Measurements from ENCODE around the gene ABRACL.
"Not testable (repeated sequence)": the region's sequence is repeated elsewhere in the genome, so short reads cannot be mapped to it uniquely, and the experiment has no call there.

The ABRACL gene, protein sequence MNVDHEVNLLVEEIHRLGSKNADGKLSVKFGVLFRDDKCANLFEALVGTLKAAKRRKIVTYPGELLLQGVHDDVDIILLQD

DNA sequence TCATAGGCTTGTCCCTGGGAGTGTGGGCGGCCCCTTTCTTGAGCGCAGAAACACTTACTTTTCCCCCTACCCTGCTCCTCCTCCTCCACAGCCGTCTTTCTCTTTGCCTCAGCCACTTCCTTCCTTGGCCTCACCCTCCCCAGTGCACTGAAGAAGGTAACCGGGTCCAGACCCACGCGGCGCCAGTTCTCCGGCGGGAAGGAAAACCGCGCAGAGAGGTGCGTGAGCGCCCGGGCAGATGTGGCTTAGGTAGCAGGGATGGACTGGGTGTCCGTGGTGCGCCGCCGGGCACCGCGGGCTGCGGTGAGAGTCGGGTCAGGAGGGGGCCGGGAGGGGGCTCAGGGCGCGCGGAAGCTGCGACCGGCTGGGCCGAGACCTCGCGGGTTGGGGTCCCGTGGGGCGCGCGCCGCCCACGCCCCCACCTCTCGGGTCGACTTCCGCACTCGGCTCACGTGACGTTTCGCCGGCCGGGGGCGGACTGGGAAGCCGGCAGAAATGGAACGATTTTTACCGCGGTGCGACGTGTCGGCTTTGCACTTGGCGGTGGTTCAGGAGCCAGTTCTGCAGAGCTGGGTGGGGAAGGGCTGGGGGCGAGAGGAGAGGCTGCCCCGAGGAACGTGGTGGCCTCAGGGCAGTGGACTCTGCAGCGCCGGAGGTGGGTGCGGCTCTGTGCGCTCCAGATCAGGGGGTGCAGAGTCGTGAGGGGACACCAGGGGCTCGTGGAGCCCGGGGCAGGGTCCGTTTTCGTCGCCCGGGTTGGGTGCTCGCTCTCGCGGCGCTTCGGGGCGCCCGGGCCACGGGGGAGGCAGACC lies at the start of gene ABRACL:
Gene ABRACL, plus strand, starts transcription at position 88 of the 812 bp plus-strand sequence. CDS start 5,416 bp downstream, outside the sequence.
- DNase-seq (ENCODE audit: low read depth in 2 of 2): peak; percentile 76 to 77

DNA sequence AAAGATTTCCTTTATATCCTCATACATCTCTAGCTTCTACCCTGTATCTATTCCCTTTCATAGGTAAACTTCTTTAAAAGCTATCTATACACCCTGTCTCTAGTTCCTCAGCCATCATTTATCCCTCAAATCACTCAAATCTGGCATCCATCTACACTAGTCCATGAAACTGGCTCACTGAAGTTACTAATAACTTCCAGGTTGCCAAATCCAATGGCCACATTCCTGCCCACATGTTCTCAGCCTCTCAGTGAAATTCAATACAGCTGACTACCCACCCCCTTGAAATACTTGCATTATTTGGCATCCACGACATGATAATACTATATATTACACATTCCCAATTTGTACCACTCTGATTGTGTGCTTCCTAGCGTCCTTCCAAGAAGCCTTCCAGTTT lies 49.2 kb upstream of the ABRACL start:
- DNase-seq (ENCODE audit: low read depth in 2 of 2): no peak

DNA sequence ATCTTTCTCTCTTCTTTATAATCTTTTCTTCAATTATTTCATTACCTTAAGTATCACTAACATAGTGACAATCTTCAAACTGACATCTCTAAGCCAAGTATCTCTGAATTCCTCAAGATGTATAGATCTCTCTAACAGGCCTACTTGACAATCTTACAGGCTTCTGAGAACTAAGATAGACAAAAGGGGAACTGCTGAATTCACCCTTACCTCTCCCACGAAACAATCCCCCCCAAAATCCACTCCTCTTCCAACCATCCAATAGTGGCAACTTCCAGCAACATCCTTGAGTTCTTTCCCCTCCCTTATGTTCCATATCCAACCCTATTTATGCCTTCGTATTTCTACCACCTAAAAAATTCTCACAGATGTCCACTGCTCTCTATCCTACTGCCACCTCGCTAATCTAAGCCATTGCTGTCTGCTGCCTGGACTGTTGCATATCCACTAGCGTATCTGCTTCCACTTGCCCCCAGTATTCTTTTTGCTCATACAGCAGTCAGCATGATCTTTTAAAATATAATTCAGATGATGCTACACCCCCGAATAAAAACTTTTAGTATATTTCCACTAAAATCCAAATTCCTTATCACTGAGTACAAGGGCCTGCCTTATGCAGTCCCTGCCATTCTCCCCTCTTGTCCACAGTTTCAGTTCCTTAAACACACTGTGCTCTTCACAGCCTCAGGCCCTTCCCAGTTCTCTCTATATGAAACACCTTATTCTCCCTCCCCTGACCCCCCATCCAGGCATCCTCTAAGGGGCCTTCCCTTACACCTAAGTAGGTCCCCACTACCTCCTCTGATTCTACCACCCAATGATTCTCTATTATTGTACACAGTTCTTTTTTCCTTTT lies 48.5 kb upstream of the ABRACL start:
- DNase-seq (ENCODE audit: low read depth in 2 of 2): no peak

DNA sequence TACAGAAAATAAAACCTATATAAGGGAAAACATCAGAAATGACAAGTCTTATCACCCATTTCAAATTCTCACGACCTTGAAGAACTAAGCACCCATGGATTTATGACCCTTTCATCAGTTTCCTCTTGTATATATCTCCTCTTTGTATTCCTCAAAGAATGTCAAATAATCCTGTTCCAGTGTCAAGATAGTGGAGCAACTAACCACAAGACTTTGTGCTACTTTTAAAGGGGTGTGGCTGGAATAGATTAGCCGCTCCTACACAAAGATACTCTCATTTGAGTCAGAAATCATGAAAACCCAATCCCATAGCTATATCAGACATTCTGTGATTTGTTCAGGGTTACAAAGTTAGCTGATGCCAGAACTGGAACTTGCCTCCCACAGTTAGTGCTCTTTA lies 47.1 kb upstream of the ABRACL start:
- no peak for DNase-seq (ENCODE audit: low read depth in 2 of 2)

DNA sequence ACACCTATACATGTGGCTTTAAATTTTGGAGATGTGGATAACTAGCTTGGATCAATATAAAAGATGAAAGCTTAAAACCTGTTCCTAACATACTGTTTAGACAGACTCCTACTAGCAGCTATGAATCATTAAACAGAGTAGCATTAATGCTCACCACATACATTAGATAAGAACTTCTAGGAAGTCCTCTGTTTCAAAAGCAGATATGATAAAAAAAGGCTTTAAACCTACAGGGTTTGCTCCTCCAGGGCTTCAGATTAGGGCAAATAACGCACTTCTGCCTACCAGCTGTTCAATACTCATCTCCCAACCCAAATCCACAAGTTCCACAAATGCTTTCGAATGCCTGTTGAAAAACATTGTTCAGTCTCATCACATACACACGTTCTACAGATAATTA lies 42.0 kb upstream of the ABRACL start:
- no peak for DNase-seq (ENCODE audit: low read depth in 2 of 2)

DNA sequence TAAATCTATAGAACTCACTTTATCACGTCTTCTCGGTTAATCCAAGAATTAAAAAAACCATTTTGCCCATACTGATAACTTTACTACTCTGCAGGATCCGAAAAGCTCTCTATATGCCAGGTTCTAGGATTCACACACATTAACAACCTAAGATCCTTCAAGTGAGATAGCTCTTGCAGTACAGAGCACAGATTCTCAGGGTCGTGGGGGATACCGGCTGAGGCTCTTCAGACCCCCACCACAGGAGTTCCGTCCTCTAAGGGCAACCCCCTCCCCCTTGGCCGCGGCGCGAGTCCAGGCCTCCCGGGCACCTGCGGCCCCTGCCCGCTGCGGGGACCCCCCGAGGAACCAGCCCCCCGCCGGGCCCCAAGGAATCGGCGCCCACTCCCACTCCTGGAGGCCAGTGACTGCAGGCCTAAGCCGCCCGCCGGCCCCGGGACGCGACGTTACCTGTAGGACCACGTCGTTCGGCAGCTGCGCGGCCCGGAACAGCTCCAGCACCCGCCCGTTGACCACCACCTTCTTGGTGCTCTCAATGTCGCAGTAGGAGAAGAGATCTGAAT lies 41.4 kb upstream of the ABRACL start:
- DNase-seq (ENCODE audit: low read depth in 2 of 2): no peak

DNA sequence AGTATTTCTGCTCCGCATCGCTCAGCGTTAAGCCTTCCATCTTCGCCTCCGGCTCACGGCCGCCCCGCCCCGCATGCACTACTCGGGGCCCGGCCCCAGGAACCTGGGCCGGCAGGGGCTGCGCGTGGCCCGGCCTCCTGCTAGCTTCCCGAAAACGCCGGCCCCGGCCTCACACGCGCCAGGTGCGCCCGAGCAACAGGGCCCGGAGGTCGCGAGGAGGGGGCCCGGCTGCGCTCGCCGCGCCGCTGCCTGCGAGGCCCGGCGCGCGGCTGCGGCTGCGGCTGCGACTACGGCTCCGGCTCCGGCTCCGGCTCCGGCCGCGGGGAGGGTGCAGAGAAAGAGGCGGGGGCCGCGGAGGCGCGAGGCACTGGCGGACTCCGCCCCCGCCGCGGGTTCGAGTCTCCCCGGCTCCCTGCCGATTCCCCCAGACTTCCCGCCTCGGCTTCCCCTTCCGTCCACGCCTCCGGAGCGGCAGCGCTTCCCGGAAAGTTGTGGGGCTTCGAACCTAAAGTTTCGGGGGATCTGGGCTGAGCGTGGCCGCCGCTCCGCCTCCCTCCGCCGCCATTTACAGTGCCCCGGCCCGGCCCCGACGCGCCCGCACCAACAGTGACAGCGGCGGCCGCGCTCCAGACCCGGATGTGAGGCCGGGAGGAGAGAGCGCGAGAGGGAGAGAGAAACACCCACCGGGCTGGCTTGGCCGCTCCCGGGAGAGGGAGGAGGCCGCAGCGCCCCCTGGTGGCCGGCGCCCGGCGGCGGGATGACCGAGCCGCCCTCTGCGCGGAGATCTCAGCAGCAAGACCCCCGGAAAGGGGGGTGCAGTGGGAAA lies 40.7 kb upstream of the ABRACL start, which contains the start of gene REPS1:
Gene REPS1, minus strand, starts transcription at position 611 of the 826 bp plus-strand sequence. Its CDS starts 571 bp downstream, at position 40.
- peak; percentile 87 to 89 for DNase-seq (ENCODE audit: low read depth in 2 of 2)

DNA sequence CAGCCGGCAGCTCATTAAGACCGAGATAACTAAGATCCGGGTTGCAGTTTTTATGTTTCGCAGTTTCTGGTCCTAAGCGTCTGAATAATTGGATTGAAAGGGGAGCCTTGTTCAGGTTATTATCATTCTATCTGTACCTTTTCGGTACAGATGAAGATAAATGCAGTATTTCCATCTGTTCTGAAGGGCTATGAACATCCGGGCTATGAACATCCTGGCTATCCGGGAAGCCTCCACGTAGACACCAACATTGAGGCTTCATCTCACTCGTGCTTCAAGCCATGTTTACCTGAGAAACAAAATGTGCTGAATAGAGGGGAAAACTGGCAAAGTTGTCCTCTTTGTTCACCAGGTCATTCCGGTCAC lies 40.1 kb upstream of the ABRACL start:
- DNase-seq (ENCODE audit: low read depth in 2 of 2): no peak

DNA sequence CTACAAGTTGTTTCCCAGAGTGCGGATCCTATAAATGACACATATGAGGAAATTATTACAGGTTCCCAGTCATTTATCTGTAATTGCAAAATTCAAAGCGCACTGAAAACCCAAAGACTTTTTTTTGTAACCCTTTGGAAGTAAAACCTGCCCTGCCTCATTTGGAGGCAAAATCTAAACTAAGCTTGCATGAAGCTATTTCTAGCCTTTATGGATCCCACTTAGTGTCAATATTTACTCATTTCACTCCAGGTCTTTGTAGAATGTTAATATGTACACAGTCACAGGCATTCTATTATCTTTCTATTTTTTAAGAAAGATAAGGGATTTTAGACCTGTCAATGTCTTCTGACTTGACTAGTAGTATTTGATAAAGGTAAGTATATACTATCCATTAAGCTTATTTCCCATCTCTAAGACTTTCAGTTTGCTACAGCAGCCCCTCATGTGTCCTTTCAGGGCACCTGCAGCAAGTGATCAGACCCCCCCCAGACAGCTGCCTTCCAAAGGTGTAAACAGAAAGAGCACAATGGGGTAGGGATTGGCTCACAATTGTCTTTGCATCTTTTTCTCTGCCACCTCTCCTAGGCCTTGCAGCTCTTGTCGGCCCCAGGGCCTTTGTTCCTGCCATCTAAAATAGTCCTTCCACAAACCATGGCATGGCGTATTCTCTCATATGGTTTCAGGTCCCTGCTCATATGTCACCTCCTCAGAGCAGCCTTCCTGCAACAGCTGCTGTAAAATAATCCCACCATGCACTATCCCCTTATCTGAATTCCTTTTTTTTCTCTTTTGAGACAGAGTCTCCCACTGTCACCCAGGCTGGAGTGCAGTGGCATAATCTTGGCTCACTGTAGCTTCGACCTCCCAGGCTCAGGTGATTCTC lies 39.2 kb upstream of the ABRACL start:
- no peak for DNase-seq (ENCODE audit: low read depth in 2 of 2)

DNA sequence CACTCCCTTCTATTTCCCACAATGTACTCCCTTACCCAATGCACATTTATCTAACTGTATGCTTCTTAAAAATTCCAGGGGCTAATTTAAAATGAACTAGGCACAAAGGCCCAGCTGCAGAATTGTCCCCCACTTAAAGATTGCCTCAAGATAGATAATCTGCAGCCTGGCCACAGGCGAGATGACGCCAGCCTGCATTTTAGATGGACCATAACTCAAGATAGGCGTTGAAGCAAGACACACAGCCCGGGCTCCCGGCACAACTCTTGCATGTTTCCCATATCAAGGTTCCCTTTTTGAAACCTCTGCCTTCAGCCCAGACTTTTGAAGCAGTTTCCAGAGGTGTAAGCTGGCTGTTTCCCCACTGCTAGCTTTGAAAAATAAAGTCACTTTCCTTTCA lies 37.3 kb upstream of the ABRACL start:
- DNase-seq (ENCODE audit: low read depth in 2 of 2): no peak

DNA sequence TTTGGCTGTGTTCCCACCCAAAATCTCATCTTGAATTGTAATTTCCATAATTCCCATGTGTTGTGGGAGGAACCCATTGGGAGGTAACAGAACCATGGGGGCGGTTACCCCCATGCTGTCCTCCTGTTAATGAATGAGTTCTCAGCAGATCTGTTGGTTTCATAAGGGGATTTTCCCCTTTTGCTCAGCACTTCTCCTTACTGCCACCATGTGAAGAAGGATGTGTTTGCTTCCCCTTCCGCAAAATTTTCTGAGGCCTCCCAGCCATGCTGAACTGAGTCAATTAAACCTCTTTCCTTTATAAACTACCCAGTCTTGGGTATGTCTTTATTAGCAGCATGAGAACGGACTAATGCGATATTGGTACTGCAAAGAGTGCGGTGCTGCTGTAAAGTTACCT lies 35.6 kb upstream of the ABRACL start:
- not testable (repeated sequence) for DNase-seq (ENCODE audit: low read depth in 2 of 2)

DNA sequence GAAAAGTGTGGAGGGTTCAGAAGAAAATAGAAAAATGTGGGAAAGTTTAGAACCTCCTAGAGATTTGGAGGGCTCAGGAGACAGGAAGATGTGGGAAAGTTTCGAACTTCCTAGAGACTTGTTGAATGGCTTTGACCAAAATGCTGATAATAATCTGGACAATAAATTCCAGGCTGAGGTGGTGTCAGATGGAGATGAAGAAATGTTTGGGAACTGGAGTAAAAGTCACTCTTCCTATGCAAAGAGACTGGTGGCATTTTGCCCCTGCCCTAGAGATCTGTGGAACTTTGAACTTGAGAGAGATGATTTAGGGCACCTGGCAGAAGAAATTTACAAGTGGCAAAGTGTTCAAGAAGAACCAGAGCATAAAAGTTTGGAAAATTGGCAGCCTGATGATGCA lies 35.1 kb upstream of the ABRACL start:
- not testable (repeated sequence) for DNase-seq (ENCODE audit: low read depth in 2 of 2)

DNA sequence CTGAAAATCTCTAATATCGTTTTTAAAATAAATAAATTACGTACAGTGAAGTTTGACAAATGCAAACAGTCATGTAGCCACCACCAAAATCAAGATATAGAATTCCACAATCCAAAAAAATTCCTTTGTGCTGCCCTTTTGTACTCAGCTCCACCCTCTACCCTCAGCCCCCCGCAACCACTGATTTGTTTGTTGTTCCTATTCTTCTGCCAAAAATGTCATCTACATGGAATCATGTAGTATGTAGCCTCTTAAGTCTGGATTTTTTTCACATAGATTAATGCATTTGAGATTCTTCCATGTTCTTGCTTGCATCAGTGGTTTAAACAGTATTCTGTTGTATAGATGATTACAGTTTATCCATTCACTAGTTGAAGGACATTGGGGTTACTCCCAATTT lies 32.0 kb upstream of the ABRACL start:
- no peak for DNase-seq (ENCODE audit: low read depth in 2 of 2)

DNA sequence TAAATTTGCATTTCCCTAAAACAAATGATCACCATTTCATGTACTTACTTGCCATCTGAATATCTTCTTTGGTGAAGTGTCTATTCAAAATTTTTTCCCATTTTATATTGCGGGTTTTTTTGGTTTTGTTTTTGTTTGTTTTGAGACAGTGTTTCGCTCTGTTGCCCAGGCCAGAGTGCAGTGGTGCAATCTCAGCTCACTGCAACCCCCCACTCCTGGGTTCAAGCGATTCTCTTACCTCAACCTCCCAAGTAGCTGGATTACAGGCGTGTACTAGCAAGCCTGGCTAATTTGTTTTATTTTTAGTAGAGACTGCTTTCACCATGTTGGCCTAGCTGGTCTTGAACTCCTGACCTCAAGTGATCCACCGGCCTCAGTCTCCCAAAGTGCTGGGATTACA lies 31.4 kb upstream of the ABRACL start:
- DNase-seq (ENCODE audit: low read depth in 2 of 2): no peak

DNA sequence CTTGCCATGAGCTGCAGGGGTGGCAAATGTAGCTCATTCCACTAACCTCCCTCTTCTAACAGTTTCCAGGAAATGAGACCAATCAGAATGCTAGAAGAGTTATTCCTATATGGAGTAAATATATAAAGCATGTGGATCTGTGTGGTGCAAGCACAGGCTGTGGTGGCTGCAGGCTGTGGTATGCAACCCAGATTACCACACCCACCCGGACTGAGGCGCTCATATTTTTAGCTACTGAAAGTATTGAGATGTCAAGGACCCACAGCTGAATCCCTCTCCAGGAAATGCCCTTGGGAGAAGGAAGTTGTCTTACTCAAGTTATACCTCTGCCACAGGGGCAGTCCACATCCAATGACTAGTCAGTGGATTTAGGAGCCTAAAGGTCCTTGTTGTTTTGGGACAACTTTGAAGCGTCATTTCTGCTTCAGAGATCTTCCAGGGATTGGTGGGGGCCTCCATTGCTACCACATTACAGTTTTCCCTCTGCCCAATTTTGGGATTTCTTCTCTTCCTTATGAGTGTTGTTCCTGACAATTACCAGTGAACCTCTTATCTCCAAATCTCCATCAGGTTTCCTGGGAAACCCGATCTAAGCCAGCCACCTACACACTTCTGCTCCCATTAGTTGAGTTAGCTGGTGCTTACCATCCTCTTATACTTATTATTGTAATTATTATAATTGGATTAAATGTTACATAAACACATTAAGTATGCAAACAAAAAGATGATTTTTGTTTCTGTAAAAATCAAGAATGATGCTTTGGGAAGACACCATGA lies 28.4 kb upstream of the ABRACL start:
- no peak for DNase-seq (ENCODE audit: low read depth in 2 of 2)

DNA sequence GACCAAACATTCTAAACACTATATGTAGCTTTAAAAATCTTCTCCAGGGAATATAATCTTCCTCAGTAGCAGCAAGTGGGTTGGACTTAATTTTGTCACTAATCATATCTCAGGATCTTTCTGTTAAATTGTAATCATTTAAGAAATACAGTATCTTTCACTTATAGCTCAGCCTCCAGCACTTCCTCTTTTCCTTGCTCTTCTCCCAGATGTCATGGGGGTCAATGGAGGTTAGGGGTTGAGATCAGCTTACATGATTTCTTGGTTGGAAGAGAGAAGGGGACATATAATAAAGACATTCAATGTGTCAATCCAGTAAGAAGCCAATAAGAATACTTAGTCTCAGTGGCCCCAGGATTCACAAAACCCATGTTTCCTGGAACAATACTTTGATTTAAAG lies 24.8 kb upstream of the ABRACL start:
- DNase-seq (ENCODE audit: low read depth in 2 of 2): no peak

DNA sequence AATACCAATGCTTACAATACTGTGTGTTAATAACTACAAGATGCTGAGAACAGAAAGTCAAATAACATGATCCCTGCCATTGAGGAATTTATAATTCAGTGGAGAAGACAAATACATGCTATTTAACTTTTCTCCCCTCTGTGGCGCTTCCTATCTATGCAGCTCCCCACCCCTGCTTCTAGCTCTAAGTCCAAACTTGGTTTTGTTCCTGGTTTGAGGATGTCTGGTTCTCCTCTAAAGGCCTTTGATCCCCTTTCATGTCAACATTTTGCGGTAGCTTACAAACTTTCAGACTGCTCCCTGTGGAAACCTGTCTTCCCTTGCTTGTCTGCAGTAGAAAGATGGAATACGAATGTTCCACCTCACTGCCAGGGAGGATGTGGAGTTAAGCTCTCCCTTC lies 22.1 kb upstream of the ABRACL start:
- no peak for DNase-seq (ENCODE audit: low read depth in 2 of 2)

DNA sequence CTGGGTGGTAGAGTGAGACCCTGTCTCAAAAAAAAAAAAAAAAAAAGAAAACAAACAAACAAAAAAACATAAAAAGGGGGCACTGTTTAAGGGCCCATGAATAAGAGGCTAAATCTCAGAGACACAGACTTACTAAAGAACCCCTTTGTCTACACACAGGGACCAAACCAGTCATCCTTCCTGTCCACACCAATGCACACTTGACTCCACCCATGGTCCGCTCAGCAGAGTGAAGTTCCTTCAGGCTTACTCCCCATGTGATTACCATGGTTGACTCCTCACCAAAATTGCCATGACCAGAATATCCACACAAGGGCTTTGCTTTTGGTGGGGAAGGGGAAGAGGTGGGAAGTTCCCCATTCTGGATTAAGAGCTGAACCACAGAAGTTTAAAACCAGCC lies 21.1 kb upstream of the ABRACL start:
- DNase-seq (ENCODE audit: low read depth in 2 of 2): no peak

DNA sequence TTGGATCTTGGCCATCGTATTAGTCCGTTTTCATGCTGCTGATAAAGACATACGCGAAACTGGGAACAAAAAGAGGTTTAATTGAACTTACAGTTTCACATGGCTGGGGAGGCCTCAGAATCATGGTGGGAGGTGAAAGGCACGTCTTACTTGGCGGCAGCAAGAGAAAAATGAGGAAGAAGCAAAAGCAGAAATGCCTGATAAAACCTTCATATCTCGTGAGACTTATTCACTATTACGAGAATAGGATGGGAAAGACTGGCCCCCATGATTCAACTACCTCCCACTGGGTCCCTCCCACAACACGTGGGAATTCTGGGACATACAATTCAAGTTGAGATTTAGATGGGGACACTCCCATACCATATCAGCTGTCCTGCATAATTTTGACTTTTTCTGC lies 20.4 kb upstream of the ABRACL start:
- DNase-seq (ENCODE audit: low read depth in 2 of 2): no peak

DNA sequence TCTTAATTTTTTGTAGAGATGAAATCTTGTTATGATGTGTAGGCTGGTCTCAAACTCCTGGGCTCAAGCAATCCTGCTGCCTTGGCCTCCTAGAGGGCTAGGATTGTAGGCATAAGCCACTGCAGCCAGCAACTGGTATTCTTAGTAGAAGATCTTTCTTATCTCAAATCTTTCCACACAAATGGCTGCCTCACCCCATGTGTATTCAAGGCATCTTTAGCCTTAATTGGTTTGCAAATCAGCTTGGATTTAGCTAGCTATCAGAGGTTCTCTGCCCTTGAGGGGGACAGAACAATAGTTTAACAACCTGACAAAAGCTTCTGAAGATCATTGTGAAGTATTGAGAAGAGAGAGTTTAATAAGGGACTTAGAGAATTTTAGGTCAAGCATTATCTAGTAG lies 17.9 kb upstream of the ABRACL start:
- DNase-seq (ENCODE audit: low read depth in 2 of 2): no peak

Measured in stimulated activated CD8-positive, alpha-beta memory T cell treated with anti-CD3 and anti-CD28 coated beads, Interleukin-15, amount 100 ng/mL, for 48 hours (primary cell).